Choroid plexus epithelial cell (primary cell): ENCODE results near the gene ARMS2.

Source experiments
- DNase-seq: peaks from one replicate; pipeline ENCODE4 v3.0.0-alpha.2; 2010; ENCODE audit warnings: low read depth
- H3K4me3 ChIP-seq: 2 replicates; pipeline ENCODE4 v1.5.1; 2011; ENCODE audit warnings: low read depth, mild to moderate bottlenecking, control low read depth, low read length, moderate library complexity
- TF ChIP-seq, protein P1 (sequence below): conservative IDR thresholded peaks from 2 replicates; pipeline ENCODE4 v1.5.1; 2011; ENCODE audit warnings: low read depth, mild to moderate bottlenecking, control low read depth, inconsistent platforms, low read length, moderate library complexity

ARMS2 gene

DNA sequence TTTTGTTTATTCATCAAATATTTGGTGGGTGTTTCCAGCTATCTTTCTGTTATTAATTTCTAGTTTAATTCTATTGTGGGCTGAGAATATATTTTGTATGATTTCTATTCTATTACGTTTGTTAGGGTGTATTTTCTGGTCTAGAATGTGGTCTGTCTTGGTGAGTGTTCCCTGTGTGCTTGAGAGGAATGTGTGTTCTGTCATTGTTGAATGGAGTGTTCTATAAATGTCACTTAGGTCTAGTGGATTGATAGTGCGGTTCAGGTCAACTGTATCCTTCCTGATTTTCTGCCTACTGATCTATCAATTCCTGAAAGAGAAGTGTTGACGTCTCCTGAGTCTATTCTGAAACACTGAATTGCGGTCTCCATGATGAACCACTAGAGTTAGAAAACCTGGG lies 15.4 kb downstream of the ARMS2 start:
- no peak overlapping the region for H3K4me3 ChIP-seq
- no peak for DNase-seq
- TF ChIP-seq, protein P1, sequence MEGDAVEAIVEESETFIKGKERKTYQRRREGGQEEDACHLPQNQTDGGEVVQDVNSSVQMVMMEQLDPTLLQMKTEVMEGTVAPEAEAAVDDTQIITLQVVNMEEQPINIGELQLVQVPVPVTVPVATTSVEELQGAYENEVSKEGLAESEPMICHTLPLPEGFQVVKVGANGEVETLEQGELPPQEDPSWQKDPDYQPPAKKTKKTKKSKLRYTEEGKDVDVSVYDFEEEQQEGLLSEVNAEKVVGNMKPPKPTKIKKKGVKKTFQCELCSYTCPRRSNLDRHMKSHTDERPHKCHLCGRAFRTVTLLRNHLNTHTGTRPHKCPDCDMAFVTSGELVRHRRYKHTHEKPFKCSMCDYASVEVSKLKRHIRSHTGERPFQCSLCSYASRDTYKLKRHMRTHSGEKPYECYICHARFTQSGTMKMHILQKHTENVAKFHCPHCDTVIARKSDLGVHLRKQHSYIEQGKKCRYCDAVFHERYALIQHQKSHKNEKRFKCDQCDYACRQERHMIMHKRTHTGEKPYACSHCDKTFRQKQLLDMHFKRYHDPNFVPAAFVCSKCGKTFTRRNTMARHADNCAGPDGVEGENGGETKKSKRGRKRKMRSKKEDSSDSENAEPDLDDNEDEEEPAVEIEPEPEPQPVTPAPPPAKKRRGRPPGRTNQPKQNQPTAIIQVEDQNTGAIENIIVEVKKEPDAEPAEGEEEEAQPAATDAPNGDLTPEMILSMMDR: no peak

DNA sequence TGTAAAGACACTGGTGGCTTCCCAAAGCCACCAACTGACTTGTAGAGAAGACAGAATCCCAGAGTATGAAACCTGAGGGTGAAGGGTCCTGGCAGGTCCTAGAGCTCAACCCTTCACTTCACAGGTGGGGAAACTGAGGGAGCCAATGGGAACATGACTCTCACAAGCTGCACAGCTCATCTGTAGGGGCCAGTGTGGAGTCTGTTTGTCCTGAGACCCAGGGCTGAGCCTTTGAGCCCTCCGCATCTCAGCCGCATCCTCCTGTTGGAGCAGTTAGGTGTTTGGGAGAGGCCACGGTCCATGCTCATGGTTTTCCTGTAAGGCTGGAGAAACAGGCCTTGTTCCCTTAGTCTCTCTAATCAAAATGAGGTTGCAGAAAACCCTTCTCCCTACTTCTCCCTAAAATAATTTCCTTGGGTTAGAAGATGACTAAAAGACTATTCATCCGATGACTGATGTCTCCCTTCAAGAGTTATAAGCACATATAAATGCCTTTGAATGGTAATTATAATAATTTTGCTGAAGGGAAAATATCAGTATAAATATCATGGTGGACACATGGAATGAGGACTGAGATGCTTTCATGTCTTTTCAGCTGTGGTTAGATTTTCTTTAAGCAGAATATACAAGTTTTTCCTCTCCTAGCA lies 17.2 kb downstream of the ARMS2 start:
- no peak overlapping the region for H3K4me3 ChIP-seq
- no peak for DNase-seq
- TF ChIP-seq, protein P1: no peak

DNA sequence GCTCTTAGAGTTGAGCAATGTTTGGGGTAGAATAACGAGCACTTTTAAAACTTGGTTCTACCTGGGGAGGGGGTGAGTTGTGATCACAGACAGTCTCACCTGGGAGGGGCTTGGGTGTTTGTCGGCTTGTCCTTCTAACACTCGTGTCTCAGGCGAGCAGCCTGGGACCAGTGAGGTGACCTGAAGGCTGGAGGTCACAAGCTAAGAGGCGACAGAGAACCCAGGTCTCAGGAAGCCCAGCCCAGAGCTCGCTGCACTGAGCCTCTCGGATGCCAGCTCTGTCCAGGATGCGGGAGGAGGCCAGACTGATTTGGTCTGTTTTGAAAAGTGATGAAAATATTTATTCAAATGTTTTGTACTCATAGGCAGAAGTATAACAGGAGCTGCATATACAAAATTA lies 18.7 kb downstream of the ARMS2 start:
- no peak overlapping the region for H3K4me3 ChIP-seq
- TF ChIP-seq, protein P1: no peak

DNA sequence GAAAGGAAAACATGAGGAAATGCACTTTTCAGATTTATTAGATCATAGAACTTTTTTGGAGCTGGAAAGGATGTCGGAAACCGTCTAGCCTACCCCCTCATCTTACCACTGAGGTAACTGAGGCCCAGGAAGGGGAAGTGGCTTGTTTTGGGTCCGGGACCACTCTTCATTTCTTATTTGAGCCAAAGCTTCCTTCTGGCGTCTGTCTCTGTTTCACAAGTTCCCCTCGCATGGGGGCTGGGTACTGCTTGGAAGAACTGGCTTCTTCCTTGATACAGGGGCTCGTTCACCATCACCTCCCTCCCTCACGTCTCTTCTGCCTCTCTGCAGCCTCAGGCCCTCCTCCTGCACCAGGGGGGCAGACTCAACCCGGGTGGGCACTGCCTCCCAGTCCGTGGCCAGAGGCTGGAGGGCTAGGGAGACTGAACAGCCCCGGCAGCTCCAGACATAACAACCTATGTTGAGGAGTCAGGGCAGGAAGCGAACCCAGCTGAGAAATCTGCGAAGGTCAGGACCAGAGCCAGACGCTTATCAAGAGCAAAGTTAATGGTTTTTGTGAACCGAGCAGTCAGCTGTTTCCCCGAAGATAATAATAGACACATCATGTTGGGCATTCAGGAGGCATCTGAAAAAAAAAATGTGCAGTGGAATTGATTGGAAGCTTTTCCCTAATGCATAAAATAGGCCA lies 19.8 kb downstream of the ARMS2 start:
- H3K4me3 ChIP-seq: no peak overlapping the region
- TF ChIP-seq, protein P1: no peak
- DNase-seq: peak; percentile 52

More for the DNA sequence above, 18.7 kb downstream of the ARMS2 start:
- no peak for DNase-seq

DNA sequence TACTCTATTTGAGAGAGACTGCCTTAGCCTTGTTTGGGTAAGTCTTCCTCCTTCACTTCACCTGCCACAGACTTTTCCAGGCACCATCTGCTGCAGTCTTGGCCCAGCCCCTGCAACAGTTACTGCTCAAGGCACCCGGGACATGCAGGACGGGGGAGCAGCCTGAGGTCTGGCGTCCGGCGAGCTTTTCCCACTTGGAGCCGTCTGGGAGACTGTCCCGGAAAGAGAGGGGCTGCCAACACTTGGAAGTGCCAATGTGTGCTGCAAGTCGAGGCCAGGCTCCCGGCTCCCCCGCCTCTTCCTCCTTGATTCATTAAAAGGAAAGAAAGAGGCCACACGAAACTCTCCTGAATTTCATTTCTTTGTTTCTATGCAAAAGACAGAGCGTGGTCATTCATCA lies 20.6 kb downstream of the ARMS2 start:
- TF ChIP-seq, protein P1: no peak
- DNase-seq: no peak
- no peak overlapping the region for H3K4me3 ChIP-seq

DNA sequence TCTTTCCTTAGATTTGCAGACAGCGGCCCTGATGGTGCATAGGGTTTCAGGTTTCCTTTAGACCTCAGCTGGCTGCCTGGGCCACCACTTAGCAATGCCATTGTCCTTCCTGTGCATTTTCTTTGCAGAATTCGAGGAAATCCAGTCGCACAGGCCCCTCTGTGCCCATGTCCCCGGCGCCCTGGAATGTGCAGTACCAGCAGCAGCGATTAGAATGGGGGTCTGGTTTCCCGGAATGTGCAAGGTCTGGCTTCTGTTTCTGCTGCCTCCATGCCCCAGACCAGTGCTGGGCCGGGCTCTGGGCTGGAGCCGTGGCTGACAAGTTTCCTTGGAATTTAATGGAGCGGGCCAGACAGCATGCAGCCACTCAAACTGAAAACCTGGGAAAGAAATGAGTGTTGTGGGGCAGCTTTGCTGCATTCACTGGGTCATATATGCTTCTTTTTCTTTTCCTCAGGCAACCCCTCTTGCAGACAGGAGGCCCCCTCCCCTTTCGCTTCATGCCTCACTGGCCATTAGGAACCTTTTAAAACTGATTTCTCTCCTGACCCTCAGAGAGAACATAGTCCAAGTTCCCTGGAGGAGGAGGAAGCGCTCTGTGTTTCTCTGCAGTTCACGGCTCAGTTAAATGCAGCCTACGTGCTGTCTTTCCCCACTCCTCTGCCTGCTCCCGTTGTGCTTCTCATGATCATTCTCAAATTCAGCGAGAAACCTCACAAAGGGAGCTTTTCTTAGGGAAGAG lies 21.3 kb downstream of the ARMS2 start:
- TF ChIP-seq, protein P1: no peak
- H3K4me3 ChIP-seq: no peak overlapping the region
- DNase-seq: no peak
